Stimulated activated naive CD8-positive, alpha-beta T cell treated with anti-CD3 and anti-CD28 coated beads, Interleukin-15, amount 100 ng/mL, for 72 hours (primary cell): ENCODE results near the gene PDLIM5.

Source experiments
- ATAC-seq: fragments of 150-1000 bp; cut with Tn5 transposase; 2 replicates; pipeline ENCODE4 v1.10.0; 2021; ENCODE audit warnings: mild to moderate bottlenecking, moderate library complexity
- DNase-seq, 2 donors: peaks; one replicate each; pipeline ENCODE4 v3.0.0; 2021 to 2022
- H3K27ac Mint-ChIP-seq, 2 donors: one replicate each; pipeline ENCODE4 v1.8.0; 2022; ENCODE audit warnings: mild to moderate bottlenecking in 2 of 2, mixed read lengths in 2 of 2, moderate library complexity in 2 of 2
- H3K27me3 Mint-ChIP-seq: one replicate; pipeline ENCODE4 v1.8.0; 2022; ENCODE audit warnings: mixed read lengths
- H3K4me1 Mint-ChIP-seq: one replicate; pipeline ENCODE4 v1.8.0; 2022; ENCODE audit warnings: mild to moderate bottlenecking, mixed read lengths
- H3K4me3 Mint-ChIP-seq, 2 donors: one replicate each; pipeline ENCODE4 v1.8.0; 2022; ENCODE audit warnings: mild to moderate bottlenecking in 2 of 2, mixed read lengths in 2 of 2, moderate library complexity in 1 of 2
- H3K9me3 Mint-ChIP-seq, 2 donors: one replicate each; pipeline ENCODE4 v1.8.0; 2022; ENCODE audit warnings: mixed read lengths in 2 of 2

The PDLIM5 gene

DNA sequence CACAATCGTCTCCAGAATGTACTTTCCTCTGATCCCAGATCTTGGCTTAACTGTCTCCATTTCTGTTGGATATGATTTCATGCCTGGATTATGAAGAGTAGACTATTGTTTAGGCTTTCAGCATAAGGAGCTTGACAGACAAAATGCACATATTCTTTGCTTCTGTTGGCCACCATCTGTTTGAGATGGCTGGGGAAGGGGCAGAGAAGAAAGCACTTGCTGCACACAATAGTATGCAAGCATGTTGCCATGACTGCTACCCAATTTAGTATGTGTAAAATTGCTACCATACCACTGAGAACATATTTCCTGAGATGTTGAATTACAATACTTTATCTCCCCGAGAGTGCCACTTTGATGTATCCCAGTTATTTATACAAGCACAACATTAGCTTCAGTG is 178.1 kb downstream of the PDLIM5 start:
- H3K9me3 Mint-ChIP-seq: no peaks in the 10 kb centered on the region
- ATAC-seq (no peak), DNase-seq (no peak)
- no peak overlapping the region for H3K4me3 Mint-ChIP-seq
- H3K27ac Mint-ChIP-seq: no peak overlapping the region
- H3K4me1 Mint-ChIP-seq: no peaks in the 10 kb centered on the region
- no peaks in the 10 kb centered on the region for H3K27me3 Mint-ChIP-seq

DNA sequence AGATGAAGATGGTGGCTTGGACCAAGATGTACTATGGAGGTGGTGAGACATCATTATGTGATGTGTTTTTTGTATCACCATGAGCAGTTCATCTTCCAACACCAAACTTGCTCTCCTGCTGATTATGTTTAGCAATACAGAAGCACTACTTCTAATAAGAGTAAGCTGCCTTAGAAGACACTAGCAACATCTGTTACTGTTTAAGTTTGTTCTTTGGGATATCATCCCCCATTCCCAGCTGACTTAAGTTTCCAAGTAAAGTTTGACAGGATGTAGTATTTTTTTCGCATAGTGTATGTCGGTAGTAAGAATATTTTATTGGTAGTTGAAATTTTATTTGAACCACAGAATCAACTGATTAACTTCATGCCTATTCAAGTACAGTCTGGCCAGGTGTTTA is 182.5 kb downstream of the PDLIM5 start:
- Mint-ChIP-seq H3K27me3 (no peaks in the 10 kb centered on the region), H3K9me3 (no peaks in the 10 kb centered on the region), H3K4me1 (no peaks in the 10 kb centered on the region), H3K27ac (no peak overlapping the region), H3K4me3 (no peak overlapping the region)
- no peak for DNase-seq
- no peak for ATAC-seq

DNA sequence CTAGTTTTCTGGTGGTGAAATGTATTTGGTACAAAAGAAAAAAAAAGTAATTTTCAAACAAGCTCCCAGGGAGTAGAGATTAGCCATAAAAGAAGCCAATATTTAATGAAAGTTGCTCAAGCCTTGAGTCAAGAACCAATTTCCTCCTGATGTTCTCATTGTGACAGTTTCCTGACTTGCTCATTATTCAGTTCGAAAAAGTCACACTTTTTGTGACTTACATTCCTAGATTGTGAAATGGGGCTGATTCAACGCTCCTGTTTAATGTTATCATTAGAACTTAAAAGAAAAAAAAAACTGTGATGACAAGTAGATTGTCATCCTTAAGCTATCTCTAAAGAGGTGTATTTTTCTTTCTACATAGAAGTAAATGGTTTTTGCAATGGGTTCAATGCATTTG is 183.4 kb downstream of the PDLIM5 start:
- DNase-seq: no peak
- no peak overlapping the region for H3K4me3 Mint-ChIP-seq
- H3K9me3 Mint-ChIP-seq: no peaks in the 10 kb centered on the region

DNA sequence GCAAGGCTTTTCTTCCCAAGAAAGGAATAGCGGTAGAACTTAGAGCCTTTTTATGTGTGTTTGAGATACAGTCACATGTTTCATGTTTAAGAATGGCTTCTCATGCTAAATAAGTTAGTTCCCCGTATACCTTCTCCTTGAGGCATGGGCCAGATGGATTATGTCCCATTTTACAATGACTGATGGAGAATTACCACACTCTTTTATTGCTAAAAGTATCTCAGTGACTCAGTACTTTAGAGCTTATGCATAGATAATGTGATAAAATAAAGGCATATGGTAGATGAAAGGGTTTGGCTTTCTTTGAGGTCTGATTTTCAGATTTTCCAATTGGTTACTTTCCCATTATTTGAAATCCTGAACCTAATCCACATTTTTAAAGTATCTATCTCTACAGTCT is 184.3 kb downstream of the PDLIM5 start:
- DNase-seq: no peak
- Mint-ChIP-seq H3K9me3 (no peaks in the 10 kb centered on the region), H3K4me3 (no peak overlapping the region), H3K4me1 (no peaks in the 10 kb centered on the region), H3K27me3 (no peaks in the 10 kb centered on the region), H3K27ac (no peak overlapping the region)
- no peak for ATAC-seq

More for the DNA sequence above, 183.4 kb downstream of the PDLIM5 start:
- no peaks in the 10 kb centered on the region for H3K27me3 Mint-ChIP-seq
- ATAC-seq: no peak
- H3K27ac Mint-ChIP-seq: no peak overlapping the region
- no peaks in the 10 kb centered on the region for H3K4me1 Mint-ChIP-seq

DNA sequence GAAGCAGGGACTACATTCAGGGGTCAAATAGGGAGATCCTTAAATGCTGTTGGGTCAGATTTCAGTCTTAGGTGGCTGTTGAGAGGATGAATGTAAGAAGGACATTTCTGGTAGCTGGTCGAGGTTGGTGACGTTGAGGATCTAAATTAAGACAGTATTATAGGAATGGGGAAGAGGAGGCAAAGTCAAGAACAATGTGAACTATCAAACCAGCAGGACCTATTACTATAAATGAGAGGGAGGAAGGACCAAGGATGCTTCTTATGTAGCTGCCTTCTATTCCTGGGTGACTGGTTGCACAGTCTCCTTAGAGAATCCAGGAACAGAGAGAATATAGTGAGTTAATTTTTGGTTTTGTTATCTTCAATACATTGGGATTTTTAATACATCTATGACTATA is 187.6 kb downstream of the PDLIM5 start:
- H3K4me1 Mint-ChIP-seq: no peaks in the 10 kb centered on the region
- no peak overlapping the region for H3K27ac Mint-ChIP-seq
- H3K27me3 Mint-ChIP-seq: no peaks in the 10 kb centered on the region
- DNase-seq (no peak), ATAC-seq (no peak)
- no peak overlapping the region for H3K4me3 Mint-ChIP-seq
- no peaks in the 10 kb centered on the region for H3K9me3 Mint-ChIP-seq

DNA sequence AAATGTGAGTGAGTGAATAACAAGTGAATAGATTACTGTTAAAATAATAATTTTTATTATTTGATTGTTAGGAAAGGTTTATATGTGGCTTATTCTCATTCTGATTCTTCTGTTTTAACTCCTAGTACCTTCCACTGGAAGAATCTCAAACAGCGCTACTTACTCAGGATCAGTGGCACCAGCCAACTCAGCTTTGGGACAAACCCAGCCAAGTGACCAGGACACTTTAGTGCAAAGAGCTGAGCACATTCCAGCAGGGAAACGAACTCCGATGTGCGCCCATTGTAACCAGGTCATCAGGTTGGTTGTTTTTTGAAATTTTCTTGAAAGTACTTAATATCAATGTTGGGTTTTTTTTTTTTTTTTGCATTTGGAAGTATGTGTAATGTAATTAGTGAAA is 188.4 kb downstream of the PDLIM5 start:
- DNase-seq (no peak), ATAC-seq (no peak)
- Mint-ChIP-seq H3K27me3 (no peaks in the 10 kb centered on the region), H3K27ac (no peak overlapping the region), H3K4me3 (no peak overlapping the region), H3K9me3 (no peaks in the 10 kb centered on the region), H3K4me1 (no peaks in the 10 kb centered on the region)

DNA sequence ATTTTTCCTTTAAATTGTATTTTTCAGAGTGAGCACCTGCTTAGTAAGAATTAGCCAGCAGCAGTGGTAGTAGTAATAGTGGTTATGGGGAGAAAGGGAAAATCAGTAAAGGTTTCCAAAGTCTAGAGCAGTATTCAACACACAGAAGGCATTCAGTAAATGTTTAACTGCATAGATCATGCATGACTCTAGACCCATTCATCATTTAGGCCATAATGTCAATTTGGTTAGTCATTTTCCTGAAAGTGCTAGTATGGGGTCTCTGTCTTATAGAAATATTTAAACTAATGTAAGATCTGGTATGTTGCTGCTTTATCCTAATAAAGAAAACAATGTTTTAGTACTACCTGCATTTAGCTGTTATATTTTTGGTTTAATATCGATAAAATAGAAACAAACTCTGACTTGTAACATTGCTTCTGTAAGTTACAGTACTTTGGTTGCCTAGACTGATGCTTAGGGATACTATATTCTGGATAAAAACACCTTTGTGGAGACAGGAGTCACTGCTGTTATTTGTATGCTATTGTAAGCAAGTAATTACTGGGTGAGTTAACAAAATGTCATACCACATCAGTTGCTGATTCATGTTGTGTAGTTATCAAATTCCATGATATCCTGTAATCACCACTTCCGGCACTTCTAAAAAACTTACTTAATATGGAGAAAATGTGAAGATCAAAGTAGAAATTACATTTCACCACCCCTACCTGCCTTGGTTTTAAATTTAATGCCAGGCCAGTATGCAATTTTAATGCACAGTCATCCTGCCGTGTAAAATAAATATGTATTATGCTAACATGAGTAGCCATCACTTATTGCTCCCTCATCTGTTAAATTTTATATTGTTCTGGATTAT is 190.2 kb downstream of the PDLIM5 start:
- Mint-ChIP-seq H3K4me1 (no peaks in the 10 kb centered on the region), H3K27ac (no peak overlapping the region), H3K4me3 (no peak overlapping the region), H3K27me3 (no peaks in the 10 kb centered on the region), H3K9me3 (no peaks in the 10 kb centered on the region)
- ATAC-seq: no peak
- DNase-seq: no peak

DNA sequence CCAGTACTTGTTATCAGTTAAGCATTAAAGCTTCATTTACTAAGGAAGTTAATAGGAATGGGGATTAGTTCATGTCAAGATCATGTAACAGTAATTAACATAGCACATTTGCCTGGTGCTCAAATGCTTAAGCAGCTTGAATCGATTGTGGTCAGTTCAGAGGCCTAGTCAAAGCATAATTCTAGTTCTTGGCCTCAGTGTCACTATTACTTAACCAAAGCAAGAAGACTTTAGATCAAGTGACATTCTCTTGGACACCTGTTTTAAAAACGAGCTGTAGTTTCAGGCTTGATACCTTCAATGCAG is 190.8 kb downstream of the PDLIM5 start:
- ATAC-seq: no peak

DNA sequence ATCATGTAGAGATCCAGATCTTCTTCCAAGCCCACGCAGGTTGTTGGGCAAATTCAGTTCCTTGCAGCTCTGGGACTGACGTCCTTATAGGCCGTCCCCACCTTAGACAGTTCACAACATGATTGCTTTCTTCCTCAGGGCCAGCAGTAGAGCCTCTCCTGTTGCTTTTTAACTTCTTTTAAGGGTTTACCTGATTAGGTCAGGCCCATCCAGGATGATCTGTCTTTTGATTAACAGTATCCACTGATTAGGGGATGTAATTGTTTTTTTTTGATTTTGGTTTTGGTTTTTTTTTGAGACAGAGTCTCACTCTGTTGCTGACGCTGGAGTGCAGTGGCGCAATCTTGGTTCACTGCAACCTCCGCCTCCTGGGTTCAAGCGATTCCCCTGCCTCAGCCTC is 197.0 kb downstream of the PDLIM5 start:
- Mint-ChIP-seq H3K4me3 (no peak overlapping the region), H3K27me3 (no peaks in the 10 kb centered on the region), H3K9me3 (no peaks in the 10 kb centered on the region), H3K27ac (no peak overlapping the region), H3K4me1 (no peaks in the 10 kb centered on the region)
- DNase-seq (no peak), ATAC-seq (no peak)

More for the DNA sequence above, 190.8 kb downstream of the PDLIM5 start:
- Mint-ChIP-seq H3K4me3 (no peak overlapping the region), H3K4me1 (no peaks in the 10 kb centered on the region), H3K27me3 (no peaks in the 10 kb centered on the region), H3K27ac (no peak overlapping the region), H3K9me3 (no peaks in the 10 kb centered on the region)
- DNase-seq: no peak

DNA sequence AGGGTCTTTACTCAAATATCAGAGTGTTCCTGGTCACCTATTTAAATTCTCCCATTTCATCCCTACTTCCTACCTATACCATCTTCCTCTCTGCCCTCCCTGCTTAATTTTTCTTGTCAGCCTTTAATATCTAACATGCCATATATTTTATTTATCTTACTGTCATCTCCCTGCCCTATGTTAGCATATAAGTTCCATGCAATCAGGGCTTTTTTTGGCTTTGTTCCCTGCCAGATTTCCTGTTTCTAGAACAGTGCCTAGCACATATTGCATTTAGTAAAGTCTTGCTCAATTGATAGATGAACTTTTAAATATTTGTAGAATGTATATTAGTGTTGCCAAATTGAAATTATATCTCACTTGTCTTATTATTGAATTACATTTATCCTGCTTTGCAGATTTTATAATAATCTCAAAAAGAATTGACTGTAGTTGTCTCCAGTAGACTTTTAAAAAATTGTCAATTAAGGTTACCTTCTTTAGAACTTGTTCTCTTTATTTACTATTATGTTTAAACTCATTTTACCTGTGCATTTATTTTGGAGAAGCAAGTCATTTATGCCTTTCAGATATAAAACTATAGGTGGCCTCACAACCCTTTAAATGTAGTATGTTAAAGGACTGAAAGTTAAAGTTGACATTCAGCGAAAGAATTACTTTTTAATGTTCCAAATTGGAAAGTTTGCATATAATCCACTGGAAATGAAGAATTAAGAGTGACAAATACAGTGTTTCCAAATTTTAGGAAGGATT is 197.8 kb downstream of the PDLIM5 start:
- Mint-ChIP-seq H3K9me3 (no peaks in the 10 kb centered on the region), H3K4me1 (no peaks in the 10 kb centered on the region), H3K4me3 (no peak overlapping the region), H3K27ac (no peak overlapping the region), H3K27me3 (no peaks in the 10 kb centered on the region)
- DNase-seq: no peak
- ATAC-seq: no peak

DNA sequence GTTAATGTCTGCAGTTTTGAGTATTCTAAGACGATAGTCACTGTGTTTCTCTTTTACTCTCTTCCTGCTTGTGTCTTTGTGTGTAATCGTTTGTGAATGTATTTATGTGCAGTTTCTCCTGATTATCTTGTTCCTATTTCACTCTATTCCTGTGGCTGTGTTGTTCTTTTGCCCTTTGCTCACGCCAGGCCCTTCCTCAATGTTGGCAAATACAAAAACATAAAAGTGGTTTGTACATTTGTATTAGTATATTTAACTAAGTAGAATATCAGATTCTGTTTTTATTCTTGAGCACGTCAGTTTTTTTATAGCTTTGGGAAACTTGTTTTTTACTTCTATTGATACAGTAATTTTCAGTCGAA is 198.4 kb downstream of the PDLIM5 start:
- ATAC-seq (no peak), DNase-seq (no peak)
- Mint-ChIP-seq H3K27ac (no peak overlapping the region), H3K27me3 (no peaks in the 10 kb centered on the region), H3K9me3 (no peaks in the 10 kb centered on the region), H3K4me1 (no peaks in the 10 kb centered on the region), H3K4me3 (no peak overlapping the region)

DNA sequence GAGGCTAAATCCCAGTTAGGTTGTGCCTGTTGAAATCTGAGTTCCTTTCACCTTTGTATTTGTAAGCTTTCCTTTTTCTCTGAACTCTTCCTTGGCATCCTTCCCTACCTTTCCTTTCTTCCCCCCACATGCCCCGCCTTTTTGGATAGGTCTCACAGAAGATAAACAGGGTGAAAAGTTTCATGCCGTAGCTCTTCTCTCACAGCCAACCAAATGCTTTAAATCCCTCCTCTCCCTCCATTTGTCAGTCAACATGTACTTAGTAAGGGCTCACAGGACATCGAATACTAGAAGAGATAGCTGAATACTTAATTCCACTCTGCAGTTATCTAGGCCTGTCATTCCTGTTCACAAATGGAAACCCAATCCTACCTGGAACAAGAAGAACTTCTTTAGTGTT is 198.9 kb downstream of the PDLIM5 start:
- H3K9me3 Mint-ChIP-seq: no peaks in the 10 kb centered on the region
- no peaks in the 10 kb centered on the region for H3K4me1 Mint-ChIP-seq
- H3K27ac Mint-ChIP-seq: no peak overlapping the region
- DNase-seq (no peak), ATAC-seq (no peak)
- no peak overlapping the region for H3K4me3 Mint-ChIP-seq
- no peaks in the 10 kb centered on the region for H3K27me3 Mint-ChIP-seq

DNA sequence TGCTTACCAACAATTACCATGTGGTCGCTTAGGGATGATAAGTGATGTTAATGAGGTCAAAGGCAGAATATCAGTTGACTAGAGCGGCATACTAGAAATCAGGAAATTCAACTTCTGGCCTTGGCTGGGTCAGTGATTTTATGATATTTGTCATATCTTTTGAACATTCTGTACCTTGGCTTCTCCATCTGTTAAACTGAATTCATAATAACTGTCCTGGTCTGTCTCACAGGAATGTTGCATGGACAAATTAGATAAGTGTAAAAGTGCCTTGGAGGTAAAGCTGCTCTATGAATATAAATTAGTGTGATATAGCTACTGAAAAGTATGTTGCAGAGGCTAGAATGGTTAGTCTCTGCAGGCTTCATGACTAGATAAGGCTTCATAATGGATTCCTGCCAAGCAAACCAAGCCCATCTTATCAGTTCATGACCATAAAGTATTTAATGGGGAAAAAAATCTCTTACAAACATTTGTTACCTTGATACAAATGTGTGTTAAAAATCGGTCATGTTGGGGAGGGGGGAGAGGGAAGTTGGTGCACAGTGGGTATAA is 201.4 kb downstream of the PDLIM5 start:
- Mint-ChIP-seq H3K27ac (no peak overlapping the region), H3K4me3 (no peak overlapping the region), H3K27me3 (no peaks in the 10 kb centered on the region), H3K9me3 (no peaks in the 10 kb centered on the region), H3K4me1 (no peaks in the 10 kb centered on the region)
- ATAC-seq: no peak
- DNase-seq: no peak

DNA sequence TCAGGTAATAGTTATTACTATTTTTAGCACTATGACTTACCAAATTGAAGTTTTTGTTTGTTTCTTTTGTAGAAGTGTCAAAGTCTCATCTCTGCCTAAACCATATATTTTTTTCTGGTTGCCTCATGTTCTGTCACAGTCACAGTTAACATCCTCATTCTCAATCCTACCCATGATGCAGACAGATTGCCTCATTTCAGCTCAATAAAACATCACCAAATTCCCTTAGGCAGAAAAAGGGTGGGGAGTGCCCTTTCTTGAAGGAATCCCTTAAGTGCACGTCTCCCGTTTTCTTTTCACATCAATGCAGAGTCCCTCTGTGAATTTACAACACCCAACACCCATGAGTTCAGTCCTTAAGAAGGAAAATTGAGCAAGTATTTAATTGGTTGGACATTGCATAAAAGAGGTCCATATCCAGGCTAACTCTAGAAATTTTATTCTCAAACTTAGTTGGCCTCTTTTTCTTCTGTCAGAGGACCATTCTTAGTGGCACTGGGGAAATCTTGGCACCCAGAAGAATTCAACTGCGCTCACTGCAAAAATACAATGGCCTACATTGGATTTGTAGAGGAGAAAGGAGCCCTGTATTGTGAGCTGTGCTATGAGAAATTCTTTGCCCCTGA is 202.4 kb downstream of the PDLIM5 start:
- Mint-ChIP-seq H3K4me3 (no peak overlapping the region), H3K9me3 (peaks cover 0 to 2% of the 10 kb centered on the region in 2 donors), H3K27ac (no peak overlapping the region), H3K27me3 (no peaks in the 10 kb centered on the region), H3K4me1 (no peaks in the 10 kb centered on the region)
- ATAC-seq (no peak), DNase-seq (no peak)

DNA sequence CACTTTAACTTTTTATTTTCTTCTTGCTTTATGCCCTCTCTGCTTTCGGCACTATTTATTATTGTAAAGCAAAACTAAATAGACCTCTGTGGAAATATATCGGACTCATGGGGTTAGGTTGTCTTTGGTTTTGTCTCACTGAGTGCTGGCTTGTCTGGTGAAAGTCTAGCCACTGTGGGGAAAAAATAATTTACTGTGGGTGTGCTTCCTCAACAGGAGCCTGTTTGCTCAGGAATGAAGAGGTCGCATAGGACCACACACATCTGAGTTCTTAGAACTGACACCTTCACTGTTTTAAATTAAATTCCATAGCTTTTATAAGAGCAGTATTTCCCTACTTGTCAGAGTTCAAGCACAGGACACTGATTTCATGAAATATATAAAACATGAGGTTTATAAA is 203.0 kb downstream of the PDLIM5 start:
- Mint-ChIP-seq H3K4me3 (no peak overlapping the region), H3K4me1 (no peaks in the 10 kb centered on the region), H3K27ac (no peak overlapping the region), H3K9me3 (peaks cover 0 to 4% of the 10 kb centered on the region in 2 donors), H3K27me3 (no peaks in the 10 kb centered on the region)
- DNase-seq (no peak), ATAC-seq (no peak)

DNA sequence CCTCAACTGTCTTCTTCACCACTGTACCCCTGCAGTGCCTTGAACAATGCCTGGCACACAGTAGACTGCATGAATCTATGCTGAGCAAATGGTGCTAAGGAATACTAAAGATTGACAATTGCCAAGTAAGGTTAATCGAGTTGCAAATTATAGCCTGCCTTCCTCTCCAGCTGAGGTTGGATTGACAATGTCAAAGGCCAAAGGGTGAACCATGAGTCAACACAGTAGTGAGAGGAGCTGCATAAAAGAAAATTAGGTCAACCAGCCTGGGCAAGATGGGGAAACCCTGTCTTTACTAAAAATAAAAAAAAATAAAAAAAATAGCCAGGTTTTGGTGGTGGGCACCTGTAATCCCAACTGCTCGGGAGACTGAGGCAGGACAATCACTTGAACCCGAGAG is 208.9 kb downstream of the PDLIM5 start:
- DNase-seq (no peak), ATAC-seq (no peak)
- no peaks in the 10 kb centered on the region for H3K27me3 Mint-ChIP-seq
- no peak overlapping the region for H3K4me3 Mint-ChIP-seq
- no peak overlapping the region for H3K27ac Mint-ChIP-seq
- no peaks in the 10 kb centered on the region for H3K4me1 Mint-ChIP-seq
- peaks cover 0 to 8% of the 10 kb centered on the region in 2 donors for H3K9me3 Mint-ChIP-seq
